Measurements from ENCODE around the gene ANAPC2.

The ANAPC2 gene

GRCh38 chr9:137172901-137173795 lies 15.2 kb downstream of the ANAPC2 start:
- DNase-seq = no peak

- no peak for DNase-seq
These were observed 17.0 kb downstream of the ANAPC2 start for GRCh38 chr9:137171149-137171900.

DNA sequence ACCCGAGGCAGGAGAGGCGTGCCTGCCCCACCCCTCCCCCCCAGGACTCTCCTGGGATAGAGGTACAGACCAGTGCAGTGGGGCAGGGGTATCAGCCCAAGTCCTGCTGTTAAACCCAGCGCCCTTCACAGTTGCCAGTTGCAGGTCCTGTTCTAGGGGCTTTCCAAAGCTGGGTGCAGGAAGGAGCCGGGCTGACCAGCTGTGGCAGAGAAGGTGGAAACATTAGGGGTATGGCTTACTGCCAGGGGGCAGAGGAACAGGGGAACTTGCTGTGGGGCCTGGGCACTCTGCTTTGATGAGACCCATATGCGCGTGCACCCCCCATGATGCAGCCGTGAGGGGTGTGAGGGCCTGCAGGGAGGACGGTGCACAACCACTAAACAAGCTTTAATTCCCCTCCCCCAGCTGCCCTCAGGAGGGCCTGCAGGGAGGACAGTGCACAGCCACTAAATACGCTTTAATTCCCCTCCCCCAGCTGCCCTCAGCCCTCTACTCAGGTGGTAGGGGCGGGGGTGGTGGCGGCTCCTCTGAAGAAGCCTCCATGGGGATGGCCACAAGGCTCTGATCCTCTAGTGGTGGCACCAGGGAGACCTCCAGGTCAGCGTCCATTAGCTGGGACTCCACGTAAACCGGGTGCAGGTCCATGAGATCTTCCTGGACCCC lies 17.7 kb downstream of the ANAPC2 start:
- DNase-seq = no peak

- no peak for DNase-seq
These were observed 18.4 kb downstream of the ANAPC2 start, which contains the start of gene LRRC26 for GRCh38 chr9:137169896-137170358. LRRC26 (minus strand) TSS chr9:137170051; CDS start chr9:137169943, 108 bp downstream.

DNA sequence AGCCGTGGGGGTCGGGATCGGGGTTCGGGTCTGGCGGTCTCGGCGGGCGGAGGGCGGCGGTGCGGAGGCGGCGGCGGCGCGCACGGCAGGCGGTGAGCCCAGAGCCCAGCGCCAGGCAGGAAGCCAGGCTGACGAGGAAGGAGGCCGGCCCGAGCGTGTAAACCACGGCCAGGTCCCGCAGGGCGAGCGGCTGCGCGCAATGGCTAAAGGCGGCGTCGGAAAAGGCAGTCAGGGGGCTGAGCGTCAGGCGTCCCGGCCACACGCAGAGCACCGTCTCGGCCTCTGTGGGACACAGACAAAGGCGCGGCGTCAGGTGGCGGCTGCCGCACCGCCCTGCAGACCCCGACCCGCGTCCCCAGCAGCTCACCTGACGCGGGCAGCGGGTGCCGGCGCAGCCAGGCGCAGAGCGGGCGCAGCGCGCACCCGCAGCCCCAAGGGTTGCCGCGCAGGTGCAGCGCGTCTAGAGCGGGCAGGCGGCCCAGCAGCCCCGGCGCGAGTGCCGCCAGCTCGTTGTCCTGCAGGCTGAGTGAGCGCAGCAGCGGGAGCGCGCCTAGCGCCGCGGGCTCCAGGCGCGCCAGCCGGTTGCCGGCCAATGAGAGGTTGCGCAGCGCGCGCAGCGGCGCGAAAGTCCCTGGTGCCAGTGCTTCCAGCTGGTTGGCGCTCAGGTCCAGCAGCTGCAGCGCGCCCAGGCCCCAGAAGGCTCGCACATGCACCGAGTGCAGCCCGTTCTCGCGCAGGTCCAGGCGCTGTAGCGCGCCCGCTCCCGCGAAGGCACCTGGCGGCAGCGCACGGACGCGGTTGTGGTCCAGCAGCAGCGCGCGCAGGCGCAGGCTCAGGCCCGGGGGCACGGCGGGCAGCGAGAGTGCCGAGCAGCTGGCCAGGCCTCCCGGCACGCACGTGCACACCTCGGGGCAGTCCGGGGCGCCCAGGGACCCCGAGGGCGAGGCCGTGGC lies 19.2 kb downstream of the ANAPC2 start:
- DNase-seq = no peak

DNA sequence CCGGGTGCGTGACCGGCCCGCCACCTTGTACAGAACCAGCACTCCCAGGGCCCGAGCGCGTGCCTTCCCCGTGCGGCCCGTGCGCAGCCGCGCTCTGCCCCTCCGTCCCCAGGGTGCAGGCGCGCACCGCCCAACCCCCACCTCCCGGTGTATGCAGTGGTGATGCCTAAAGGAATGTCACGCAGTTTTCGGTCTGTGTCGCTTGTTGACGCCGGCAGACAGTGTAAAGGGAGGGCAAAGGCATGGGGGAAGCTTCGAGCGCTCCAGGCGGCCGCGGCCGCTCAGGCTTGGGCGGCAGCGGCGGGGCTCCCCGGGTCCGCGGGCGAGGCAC lies 19.8 kb downstream of the ANAPC2 start:
- DNase-seq = no peak

DNA sequence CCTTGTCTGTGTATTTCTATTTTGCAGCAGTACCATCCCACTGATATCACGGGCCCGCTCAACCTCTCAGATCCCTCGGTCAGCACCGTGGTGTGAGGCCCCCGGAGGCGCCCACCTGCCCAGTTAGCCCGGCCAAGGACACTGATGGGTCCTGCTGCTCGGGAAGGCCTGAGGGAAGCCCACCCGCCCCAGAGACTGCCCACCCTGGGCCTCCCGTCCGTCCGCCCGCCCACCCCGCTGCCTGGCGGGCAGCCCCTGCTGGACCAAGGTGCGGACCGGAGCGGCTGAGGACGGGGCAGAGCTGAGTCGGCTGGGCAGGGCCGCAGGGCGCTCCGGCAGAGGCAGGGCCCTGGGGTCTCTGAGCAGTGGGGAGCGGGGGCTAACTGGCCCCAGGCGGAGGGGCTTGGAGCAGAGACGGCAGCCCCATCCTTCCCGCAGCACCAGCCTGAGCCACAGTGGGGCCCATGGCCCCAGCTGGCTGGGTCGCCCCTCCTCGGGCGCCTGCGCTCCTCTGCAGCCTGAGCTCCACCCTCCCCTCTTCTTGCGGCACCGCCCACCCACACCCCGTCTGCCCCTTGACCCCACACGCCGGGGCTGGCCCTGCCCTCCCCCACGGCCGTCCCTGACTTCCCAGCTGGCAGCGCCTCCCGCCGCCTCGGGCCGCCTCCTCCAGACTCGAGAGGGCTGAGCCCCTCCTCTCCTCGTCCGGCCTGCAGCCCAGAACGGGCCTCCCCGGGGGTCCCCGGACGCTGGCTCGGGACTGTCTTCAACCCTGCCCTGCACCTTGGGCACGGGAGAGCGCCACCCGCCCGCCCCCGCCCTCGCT lies 20.4 kb downstream of the ANAPC2 start:
- no peak for DNase-seq

DNA sequence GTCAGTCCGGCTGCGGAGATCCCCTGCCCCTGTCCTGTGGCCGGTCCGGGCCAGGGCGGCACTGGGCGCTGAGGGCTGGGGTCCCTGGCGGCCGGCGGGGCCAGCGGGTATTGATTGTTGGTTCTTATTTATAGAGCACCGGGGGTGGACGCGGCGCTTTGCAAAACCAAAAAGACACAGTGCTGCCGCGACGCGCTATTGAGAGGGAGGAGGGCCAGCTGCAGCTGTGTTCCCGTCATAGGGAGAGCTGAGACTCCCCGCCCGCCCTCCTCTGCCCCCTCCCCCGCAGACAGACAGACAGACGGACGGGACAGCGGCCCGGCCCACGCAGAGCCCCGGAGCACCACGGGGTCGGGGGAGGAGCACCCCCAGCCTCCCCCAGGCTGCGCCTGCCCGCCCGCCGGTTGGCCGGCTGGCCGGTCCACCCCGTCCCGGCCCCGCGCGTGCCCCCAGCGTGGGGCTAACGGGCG lies 21.0 kb downstream of the ANAPC2 start:
- no peak for DNase-seq

DNA sequence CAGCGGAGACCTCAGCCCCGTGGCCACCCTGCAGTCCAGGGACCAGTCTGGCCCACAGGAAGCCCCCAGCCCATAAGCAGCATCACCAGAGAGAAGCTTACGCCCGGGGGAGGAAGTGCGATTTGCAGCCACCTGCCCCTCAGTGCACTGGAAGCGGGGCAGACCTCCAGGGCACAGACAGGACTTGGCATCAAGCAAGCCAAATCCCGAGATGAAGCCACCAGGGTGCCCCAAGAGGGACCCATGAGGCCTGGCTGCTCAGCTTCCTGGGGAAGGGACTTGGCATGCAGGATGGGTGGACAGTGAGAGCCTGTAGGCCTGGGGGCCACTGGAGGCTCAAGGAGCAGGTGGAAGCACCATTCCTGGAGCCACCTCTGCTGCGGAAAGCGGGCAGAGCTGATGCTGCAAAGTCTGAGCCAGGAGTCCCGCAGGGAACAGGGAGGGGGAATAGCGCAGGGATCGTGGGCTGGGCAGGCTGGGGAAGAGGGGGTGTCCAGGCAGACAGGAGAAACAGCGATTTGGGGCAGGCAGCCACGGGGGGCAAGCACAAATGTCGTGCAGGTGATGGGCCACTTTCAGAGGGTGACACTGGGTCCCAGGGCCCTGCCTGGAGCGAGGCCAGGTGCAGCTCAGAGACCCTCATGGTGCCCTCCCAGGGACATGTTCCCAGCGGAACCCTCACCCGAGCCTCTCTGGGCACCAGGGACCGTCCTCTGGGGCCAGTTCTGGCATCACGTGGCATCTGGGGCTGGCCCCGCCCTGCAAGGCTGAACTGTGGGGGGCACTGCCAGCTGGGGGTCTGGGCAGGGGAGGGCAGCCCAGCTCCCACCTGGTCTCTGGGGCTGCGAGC lies 21.8 kb downstream of the ANAPC2 start:
- no peak for DNase-seq

DNA sequence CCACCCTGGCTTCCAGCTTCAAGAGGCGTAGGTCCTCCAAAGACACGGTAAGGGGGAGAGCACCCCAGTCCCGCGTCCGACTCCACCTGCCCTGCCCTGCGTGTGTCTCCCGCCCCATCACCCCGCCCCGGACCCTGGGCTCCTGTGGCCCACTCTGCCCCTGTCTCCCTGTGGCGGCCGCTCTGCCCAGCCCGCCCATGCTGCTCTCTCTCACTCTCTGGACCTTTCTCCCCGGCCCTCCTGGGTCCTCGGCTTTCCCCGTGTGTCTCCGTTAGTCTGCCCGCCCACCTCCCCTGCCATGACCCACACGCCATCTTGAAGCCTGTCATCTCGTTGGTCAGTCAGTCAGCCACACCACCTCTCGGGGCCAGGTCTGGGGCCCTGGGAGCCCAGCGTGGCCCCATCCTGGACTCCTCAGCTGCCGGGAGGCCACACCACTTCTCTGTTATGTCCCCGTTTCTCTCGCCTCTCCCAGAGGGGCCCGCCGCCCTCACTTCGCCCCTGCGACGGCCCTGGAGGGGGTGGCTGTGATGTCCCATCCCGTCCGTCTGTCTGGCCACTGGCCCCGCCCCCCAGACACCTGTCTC lies 23.0 kb downstream of the ANAPC2 start:
- no peak for DNase-seq

- DNase-seq = no peak
These were observed 23.8 kb downstream of the ANAPC2 start for GRCh38 chr9:137164370-137165249.

DNA sequence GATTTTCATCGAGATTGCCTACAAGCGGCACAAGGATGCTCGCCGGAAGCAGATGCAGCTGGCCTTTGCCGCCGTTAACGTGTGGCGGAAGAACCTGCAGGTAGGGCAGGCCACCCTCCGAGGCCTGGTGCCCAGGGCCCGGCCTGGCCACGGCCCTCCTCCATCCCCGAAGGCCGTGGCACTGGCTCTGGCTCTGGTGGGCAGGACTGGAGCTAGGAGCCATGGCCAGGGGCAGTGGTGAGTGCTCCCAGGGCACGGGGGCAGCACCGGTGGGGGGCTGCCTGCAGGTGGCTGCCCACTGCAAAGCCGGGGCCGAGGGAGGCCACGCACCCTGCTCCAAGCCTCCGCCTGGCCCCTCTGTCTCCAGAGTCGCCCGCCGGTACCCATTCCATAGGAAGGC lies 24.6 kb downstream of the ANAPC2 start:
- no peak for DNase-seq

- no peak for DNase-seq
These were observed 25.0 kb downstream of the ANAPC2 start for GRCh38 chr9:137163365-137163715.

DNA sequence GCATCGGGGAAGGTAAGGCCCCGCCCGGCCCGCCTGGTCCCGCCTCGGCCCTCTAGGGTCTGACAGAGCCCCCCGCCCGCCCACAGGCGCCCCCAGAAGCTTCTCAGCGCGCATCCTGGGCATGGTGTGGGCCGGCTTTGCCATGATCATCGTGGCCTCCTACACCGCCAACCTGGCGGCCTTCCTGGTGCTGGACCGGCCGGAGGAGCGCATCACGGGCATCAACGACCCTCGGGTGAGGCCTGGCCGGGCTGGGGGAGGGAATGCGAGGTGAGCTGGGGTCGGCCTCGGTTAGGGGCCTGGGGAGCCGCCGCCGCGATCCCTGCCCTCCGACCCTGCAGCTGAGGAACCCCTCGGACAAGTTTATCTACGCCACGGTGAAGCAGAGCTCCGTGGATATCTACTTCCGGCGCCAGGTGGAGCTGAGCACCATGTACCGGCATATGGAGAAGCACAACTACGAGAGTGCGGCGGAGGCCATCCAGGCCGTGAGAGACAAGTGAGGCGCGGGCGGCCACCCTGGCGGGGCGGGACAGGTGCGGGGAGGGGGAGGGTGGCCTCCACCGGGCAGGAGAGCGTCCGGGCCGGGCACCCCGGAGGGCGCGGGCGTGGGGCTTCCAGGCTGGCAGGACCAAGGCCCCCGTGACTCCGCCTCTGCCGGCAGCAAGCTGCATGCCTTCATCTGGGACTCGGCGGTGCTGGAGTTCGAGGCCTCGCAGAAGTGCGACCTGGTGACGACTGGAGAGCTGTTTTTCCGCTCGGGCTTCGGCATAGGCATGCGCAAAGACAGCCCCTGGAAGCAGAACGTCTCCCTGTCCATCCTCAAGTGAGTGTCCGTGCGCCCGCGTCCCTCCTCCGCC lies 25.6 kb downstream of the ANAPC2 start:
- DNase-seq = peak; percentile 5

DNA sequence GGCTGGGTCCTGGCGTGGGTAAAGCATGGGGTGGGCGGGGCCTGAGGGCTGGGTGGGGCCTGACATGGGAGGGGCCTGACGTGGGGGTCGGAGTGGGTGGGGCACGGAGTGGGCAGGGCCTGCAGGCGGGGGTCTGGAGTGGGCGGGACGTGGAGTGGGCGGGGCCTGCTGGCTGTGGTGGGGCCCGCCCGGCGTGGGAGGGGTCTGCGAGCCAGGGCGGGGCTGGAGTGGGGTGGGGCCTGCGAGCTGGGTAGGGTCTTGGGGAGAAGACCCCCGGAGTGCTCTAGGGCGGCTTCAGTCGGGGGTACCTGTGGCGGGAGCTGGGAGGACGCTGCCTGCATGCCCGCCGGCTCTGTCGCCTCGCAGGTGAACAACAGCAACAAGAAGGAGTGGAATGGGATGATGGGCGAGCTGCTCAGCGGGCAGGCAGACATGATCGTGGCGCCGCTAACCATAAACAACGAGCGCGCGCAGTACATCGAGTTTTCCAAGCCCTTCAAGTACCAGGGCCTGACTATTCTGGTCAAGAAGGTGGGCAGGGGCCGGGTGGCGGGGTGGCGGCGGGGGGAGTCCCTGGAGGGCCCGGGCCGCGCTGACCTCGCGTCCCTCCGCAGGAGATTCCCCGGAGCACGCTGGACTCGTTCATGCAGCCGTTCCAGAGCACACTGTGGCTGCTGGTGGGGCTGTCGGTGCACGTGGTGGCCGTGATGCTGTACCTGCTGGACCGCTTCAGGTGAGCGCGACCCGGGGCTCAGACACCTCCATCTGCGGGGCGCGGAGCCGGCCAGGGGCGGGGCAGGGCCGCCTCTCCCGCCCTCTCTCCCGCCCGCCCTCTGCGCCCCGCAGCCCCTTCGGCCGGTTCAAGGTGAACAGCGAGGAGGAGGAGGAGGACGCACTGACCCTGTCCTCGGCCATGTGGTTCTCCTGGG lies 26.5 kb downstream of the ANAPC2 start:
- DNase-seq = no peak

DNA sequence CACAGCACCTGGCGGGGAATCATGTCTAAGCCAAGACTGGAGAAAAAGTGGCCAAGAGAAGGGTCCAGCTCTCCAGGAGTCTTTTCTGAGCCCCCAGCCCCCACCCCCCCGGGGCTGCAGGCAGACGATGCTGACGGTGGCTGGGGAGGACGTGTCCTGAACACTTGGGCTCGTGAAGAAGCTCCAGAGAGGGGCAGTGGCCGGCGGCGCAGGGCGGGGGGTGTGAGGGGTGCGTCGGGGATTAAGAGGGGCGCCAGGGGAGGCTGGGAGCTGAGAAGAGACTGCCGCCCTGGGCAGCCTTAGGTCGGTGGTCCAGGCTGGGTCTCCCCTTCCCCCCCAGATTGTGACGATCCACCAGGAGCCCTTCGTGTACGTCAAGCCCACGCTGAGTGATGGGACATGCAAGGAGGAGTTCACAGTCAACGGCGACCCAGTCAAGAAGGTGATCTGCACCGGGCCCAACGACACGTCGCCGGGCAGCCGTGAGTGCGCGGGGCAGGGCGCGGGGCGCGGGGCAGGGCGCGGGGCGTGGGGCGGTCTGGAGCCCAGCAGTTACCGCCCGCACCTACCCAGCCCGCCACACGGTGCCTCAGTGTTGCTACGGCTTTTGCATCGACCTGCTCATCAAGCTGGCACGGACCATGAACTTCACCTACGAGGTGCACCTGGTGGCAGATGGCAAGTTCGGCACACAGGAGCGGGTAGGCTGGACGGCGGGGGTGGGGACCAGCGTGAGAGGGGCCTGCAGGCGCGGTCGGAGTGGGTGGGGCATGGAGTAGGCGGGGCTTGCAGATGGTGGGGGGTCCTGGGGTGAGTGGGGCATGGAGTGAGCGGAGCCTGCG lies 27.4 kb downstream of the ANAPC2 start:
- DNase-seq = no peak

Measured in CD4-positive, alpha-beta T cell treated with Interleukin-4 for 4 hours (primary cell).